NB4 (cell line): Measurements from ENCODE around the gene WFDC10B.
A peak's percentile ranks its signal among the peaks of the same experiment; 100 is the strongest.
"Not testable (repeated sequence)": the region's sequence is repeated elsewhere in the genome, so short reads cannot be mapped to it uniquely, and the experiment has no call there.

Experiments used
- DNase-seq: peaks from one replicate; pipeline ENCODE4 v3.0.0; 2010; ENCODE audit warnings: low read depth
- H3K4me3 ChIP-seq: one replicate; pipeline ENCODE4 v1.5.1; 2011; ENCODE audit warnings: mild to moderate bottlenecking, low read depth, low read length, moderate library complexity
- MYC ChIP-seq: IDR thresholded peaks from 2 replicates; pipeline ENCODE4 v1.6.1; 2011; ENCODE audit warnings: low read depth, low read length
- POLR2A ChIP-seq: IDR thresholded peaks from 2 replicates; pipeline ENCODE4 v1.6.1; 2011; ENCODE audit warnings: mild to moderate bottlenecking; ENCODE audit not compliant: insufficient read length; ENCODE audit errors: extremely low read depth
- TF ChIP-seq, protein P1 (sequence below): IDR thresholded peaks from one replicate; pipeline ENCODE4 v1.5.1; 2012; ENCODE audit warnings: low read depth, low read length
- TF ChIP-seq, protein P2 (sequence below): IDR thresholded peaks from 2 replicates; pipeline ENCODE4 v1.6.1; 2011; ENCODE audit warnings: low read depth, low read length

WFDC10B gene

DNA sequence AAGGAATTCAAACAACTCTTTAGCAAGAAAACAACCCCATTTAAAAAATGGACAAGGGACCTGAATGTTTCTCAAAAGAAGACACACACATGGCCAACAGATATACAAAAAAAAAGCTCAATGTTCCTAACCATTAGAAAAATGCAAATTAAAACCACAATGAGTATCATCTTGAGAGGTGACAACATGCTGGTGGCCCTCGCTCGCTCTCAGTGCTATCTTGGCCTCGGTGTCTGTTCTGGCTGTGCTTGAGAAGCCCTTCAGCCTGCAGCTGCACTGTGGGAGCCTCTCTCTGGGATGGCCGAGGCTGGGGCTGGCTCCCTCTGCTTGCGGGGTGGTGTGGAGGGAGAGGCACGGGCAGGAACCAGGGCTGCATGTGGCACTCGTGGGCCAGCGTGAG lies 30.7 kb upstream of the WFDC10B start:
- DNase-seq = no peak
- TF ChIP-seq, protein P1, sequence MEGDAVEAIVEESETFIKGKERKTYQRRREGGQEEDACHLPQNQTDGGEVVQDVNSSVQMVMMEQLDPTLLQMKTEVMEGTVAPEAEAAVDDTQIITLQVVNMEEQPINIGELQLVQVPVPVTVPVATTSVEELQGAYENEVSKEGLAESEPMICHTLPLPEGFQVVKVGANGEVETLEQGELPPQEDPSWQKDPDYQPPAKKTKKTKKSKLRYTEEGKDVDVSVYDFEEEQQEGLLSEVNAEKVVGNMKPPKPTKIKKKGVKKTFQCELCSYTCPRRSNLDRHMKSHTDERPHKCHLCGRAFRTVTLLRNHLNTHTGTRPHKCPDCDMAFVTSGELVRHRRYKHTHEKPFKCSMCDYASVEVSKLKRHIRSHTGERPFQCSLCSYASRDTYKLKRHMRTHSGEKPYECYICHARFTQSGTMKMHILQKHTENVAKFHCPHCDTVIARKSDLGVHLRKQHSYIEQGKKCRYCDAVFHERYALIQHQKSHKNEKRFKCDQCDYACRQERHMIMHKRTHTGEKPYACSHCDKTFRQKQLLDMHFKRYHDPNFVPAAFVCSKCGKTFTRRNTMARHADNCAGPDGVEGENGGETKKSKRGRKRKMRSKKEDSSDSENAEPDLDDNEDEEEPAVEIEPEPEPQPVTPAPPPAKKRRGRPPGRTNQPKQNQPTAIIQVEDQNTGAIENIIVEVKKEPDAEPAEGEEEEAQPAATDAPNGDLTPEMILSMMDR = no peak
- TF ChIP-seq, protein P2, sequence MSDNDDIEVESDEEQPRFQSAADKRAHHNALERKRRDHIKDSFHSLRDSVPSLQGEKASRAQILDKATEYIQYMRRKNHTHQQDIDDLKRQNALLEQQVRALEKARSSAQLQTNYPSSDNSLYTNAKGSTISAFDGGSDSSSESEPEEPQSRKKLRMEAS = no peak
- TF ChIP-seq MYC (no peak), POLR2A (no peak)
- H3K4me3 ChIP-seq = no peak overlapping the region

DNA sequence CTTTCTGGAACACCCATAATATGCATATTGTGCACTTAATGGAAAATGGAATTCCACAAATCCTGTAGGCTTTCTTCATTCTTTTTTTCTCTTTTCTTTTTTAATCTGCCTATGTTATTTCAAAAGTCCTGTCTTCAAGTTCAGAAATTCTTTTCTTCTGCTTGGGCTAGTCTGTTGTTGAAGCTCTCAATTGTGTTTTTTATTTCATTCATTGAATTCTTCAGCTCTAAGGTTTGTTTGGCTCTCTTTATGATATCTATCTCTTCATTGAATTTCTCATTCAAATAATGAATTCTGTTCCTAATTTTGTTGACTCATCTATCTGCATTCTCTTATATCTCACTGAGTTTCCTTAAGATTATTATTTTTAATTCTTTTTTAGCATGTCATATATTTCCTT lies 27.4 kb upstream of the WFDC10B start:
- TF ChIP-seq, protein P2 = no peak
- TF ChIP-seq, protein P1 = no peak
- TF ChIP-seq POLR2A (no peak), MYC (no peak)
- no peak overlapping the region for H3K4me3 ChIP-seq
- DNase-seq = no peak

DNA sequence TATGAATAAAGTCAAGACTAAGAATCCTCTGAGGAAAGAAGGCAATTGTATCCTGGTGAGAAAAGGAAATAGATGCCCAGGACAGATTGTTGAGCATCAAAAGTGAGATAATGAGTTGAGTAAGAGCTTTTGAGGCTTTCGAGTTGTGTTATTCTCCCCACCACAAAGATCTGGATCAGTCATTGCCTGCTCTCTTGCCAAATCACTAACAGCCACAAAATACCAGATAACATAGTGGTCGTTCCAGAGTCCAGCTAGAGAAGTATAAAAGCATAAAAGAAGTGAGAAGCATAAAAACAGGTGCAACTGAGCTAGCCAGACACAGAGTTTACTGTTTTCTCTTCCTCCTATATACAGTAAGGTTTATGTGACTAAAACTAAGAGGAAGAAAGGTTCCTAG lies 22.2 kb upstream of the WFDC10B start:
- no peak for TF ChIP-seq POLR2A
- no peak for TF ChIP-seq MYC
- TF ChIP-seq, protein P1 = no peak
- TF ChIP-seq, protein P2 = no peak
- peak; percentile 32 for DNase-seq
- H3K4me3 ChIP-seq = no peak overlapping the region

DNA sequence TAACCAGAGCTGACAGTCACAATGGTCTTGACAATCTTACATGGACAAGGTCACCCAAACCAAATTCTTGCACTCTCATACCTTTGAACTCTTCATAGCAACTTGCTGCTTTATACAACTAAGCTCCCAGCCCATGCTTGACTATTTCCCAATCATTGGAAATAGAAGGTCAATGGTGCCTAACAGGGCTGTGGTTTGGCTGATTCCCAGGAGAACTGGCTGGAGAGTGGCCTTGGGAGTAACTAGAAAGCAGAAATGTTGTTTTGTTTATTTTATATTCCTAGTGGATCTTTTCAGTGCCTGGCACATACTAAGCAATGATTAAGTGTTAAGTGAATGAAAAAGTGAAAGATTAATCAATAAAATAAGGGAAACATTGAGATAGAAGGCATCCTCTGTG lies 20.3 kb upstream of the WFDC10B start:
- no peak overlapping the region for H3K4me3 ChIP-seq
- no peak for DNase-seq
- TF ChIP-seq, protein P1 = no peak
- TF ChIP-seq MYC = no peak
- no peak for TF ChIP-seq POLR2A
- TF ChIP-seq, protein P2 = no peak

DNA sequence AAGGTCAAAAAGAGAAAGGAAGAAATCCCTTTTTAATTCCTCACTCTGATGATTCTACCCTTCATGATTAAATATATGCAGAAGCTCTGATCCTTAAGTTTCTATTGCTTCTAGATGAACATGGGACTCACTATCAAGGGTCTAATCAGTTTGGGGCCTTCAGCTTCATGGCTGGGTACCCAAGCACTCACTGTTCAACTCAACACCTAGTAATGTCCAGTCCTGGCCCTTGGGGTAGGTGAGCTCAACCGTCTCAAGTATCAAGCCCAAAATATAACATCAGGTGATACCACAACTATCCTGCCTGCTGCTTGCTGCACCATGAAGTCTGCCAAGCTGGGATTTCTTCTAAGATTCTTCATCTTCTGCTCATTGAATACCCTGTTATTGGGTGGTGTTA lies 17.2 kb upstream of the WFDC10B start, which contains the start of gene SPINT4:
Gene SPINT4 (plus strand): TSS at position 301 of the 400 bp plus-strand sequence. CDS start 21 bp downstream, at position 322.
- DNase-seq = no peak
- no peak for TF ChIP-seq POLR2A
- no peak for TF ChIP-seq MYC
- TF ChIP-seq, protein P1 = no peak
- TF ChIP-seq, protein P2 = no peak

DNA sequence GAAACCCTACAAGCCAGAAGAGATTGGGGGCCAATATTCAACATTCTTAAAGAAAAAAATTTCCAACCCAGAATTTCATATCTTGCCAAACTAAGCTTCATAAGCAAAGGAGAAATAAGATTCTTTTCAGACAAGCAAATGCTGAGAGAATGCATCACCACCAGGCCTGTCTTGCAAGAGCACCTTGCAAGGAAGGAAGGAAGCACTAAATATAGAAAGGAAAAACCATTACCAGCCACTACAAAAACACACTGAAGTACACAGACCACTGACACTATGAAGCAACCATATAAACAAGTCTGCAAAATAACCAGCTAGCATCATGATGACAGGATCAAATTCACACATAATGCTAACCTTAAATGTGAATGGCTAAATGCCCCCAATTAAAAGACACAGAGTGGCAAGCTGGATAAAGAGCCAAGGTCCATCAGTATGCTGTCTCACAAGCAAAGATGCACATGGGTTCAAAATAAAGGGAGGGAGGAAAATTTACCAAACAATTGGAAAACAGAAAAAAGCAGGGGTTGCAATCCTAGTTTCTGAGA lies 11.4 kb upstream of the WFDC10B start:
- DNase-seq, H3K4me3 ChIP-seq: not testable (repeated sequence)

More for the DNA sequence above, 17.2 kb upstream of the WFDC10B start, which contains the start of gene SPINT4:
- H3K4me3 ChIP-seq = no peak within 1 kb of the TSS
